Omental fat pad (tissue), 4 donors: ENCODE measurements around the gene CST8. TPM values are rescaled to one million over a fixed set of nuclear protein-coding genes. Genes with fewer than 3 reads are reported as not detected.

Experiments used
- ATAC-seq: fragments of 150-250 bp; one replicate; pipeline ENCODE4 v1.9.1; 2016; ENCODE audit warnings: mild to moderate bottlenecking, moderate library complexity; ENCODE audit not compliant: low FRiP score
- DNase-seq: peaks from one replicate; pipeline ENCODE4 v3.0.0-alpha.2; 2019; ENCODE audit warnings: low spot score
- CTCF ChIP-seq, 3 donors: fragments of 450-650 bp; IDR thresholded peaks; one replicate each; pipeline ENCODE4 v1.5.1; 2016 to 2017; ENCODE audit warnings: antibody characterized with exemption in 3 of 3, mild to moderate bottlenecking in 3 of 3, moderate library complexity in 2 of 3
- total RNA-seq, 4 donors: library from RNA; depleted of rRNA; stranded (reverse); fragments of >200 nt; gene quantifications; one replicate each; pipeline ENCODE4 v1.1.0, GENCODE V29; 2016

CST8 gene
- total RNA-seq, 4 donors from 2014 or later, result not detected

- no peak for TF ChIP-seq CTCF (IDR thresholded peaks at IDR 0.05)
- DNase-seq, result no peak
- ATAC-seq, result no peak
Measured at GRCh38 chr20:23509247-23509913, 18.5 kb downstream of the CST8 start.

- DNase-seq (no peak), ATAC-seq (no peak)
- no peak for TF ChIP-seq CTCF (IDR thresholded peaks at IDR 0.05)
Measured at GRCh38 chr20:23510000-23510590, 19.2 kb downstream of the CST8 start.

GRCh38 chr20:23513164-23513563 lies 22.2 kb downstream of the CST8 start:
- no peak for ATAC-seq
- DNase-seq, result no peak
- TF ChIP-seq CTCF (IDR thresholded peaks at IDR 0.05), result no peak

- ATAC-seq (no peak), DNase-seq (no peak)
- TF ChIP-seq CTCF (IDR thresholded peaks at IDR 0.05), result no peak
Measured at GRCh38 chr20:23514848-23515247, 23.9 kb downstream of the CST8 start.

- DNase-seq (no peak), ATAC-seq (no peak)
- TF ChIP-seq CTCF (IDR thresholded peaks at IDR 0.05), result no peak
Measured at GRCh38 chr20:23515250-23515939, 24.5 kb downstream of the CST8 start.

GRCh38 chr20:23517719-23518118 lies 26.8 kb downstream of the CST8 start:
- DNase-seq, result no peak
- ATAC-seq, result no peak
- no peak for TF ChIP-seq CTCF (IDR thresholded peaks at IDR 0.05)
